Thyroid gland (tissue), 4 donors: ENCODE results near the gene TEX35.
"Not testable (repeated sequence)": the region's sequence is repeated elsewhere in the genome, so short reads cannot be mapped to it uniquely, and the experiment has no call there.

Source experiments
- CTCF ChIP-seq, 6 experiments: fragments of 200-600 bp in 3 of 6; fragments of 450-650 bp in 3 of 6; sonication (generic) in 3 of 6; IDR thresholded peaks; one replicate each; pipeline ENCODE4 v1.5.1; 2016 to 2019; ENCODE audit warnings: antibody characterized with exemption in 6 of 6, mild to moderate bottlenecking in 2 of 6, inconsistent platforms in 1 of 6, moderate library complexity in 1 of 6
- POLR2A ChIP-seq, 2 donors: fragments of 450-650 bp; IDR thresholded peaks; one replicate each; pipeline ENCODE4 v1.6.1; 2017; ENCODE audit warnings: antibody characterized with exemption in 2 of 2, mild to moderate bottlenecking in 2 of 2, moderate library complexity in 1 of 2

DNA sequence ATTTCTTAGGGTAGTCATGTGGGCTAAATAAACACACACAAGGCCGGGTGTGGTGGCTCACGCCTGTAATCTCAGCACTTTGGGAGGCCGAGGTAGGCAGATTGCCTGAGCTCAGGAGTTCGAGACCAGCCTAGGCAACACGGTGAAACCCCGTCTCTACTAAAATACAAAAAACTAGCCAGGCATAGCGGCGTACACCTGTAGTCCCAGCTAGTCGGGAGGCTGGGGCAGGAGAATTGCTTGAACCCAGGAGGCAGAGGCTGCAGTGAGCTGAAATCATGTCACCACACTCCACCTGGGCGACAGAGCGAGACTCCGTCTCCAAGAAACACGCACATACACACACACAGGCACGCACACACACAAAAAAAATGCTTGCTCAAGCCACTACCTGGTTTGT lies 9.6 kb upstream of the TEX35 start:
- TF ChIP-seq CTCF, POLR2A (IDR thresholded peaks at IDR 0.05): not testable (repeated sequence)
